ENCODE measurements around the gene BNC1.

- TF ChIP-seq, protein P1, sequence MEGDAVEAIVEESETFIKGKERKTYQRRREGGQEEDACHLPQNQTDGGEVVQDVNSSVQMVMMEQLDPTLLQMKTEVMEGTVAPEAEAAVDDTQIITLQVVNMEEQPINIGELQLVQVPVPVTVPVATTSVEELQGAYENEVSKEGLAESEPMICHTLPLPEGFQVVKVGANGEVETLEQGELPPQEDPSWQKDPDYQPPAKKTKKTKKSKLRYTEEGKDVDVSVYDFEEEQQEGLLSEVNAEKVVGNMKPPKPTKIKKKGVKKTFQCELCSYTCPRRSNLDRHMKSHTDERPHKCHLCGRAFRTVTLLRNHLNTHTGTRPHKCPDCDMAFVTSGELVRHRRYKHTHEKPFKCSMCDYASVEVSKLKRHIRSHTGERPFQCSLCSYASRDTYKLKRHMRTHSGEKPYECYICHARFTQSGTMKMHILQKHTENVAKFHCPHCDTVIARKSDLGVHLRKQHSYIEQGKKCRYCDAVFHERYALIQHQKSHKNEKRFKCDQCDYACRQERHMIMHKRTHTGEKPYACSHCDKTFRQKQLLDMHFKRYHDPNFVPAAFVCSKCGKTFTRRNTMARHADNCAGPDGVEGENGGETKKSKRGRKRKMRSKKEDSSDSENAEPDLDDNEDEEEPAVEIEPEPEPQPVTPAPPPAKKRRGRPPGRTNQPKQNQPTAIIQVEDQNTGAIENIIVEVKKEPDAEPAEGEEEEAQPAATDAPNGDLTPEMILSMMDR (IDR thresholded peaks at IDR 0.05), result no peak
- TF ChIP-seq EP300 (IDR thresholded peaks at IDR 0.05), result no peak
- TF ChIP-seq POLR2AphosphoS5 (IDR thresholded peaks at IDR 0.05), result no peak
- TF ChIP-seq POLR2A (IDR thresholded peaks at IDR 0.05), result no peak
Observed at GRCh38 chr15:83312071-83312470, 27.6 kb upstream of the BNC1 start.
